Measurements from ENCODE around the gene USP25.

USP25 gene

GRCh38 chr21:15744926-15745325 is 15.1 kb downstream of the USP25 start:
- no peak overlapping the region for H2BK12ac ChIP-seq (ENCODE audit: low read length)

DNA sequence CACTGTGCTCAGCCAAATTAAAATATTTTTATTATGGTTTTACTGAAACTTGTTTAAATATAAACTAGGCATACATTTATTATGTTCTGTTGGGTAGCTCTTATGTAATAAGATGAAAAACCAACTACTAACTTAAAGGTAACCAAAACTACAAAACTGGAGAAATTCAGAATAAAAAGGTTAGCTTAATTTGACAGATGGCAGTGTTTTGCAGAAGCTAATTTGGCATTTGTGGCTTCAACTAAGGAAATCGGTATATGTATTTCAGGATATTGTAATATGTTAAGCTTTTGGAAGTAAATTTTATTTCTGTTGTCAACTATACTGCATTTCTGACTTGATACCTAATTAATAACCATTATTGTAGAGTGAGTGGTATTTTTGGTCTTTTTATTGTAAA is 18.8 kb downstream of the USP25 start:
- Histone ChIP-seq H4K12ac (ENCODE audit: low read depth, low read length) (no peak overlapping the region), H3K27me3 (ENCODE audit: insufficient read depth, low read length) (no peaks in the 10 kb centered on the region), H3K23ac (ENCODE audit: low read length) (no peak overlapping the region), H2BK12ac (ENCODE audit: low read length) (no peak overlapping the region), H2BK5ac (ENCODE audit: low read depth, low read length, poor library complexity) (no peak overlapping the region), H3K79me2 (ENCODE audit: control insufficient read depth, insufficient read depth, low read length, poor library complexity) (peaks cover 27% of the 10 kb centered on the region), H2BK120ac (ENCODE audit: insufficient read depth, low read length, poor library complexity) (no peak overlapping the region), H3K36me3 (ENCODE audit: control insufficient read depth in 1 of 2, insufficient read depth in 2 of 2, low read length in 2 of 2) (no peaks in the 10 kb centered on the region), H3K18ac (ENCODE audit: low read length) (no peak overlapping the region), H3K14ac (ENCODE audit: low read length) (no peak overlapping the region), H3K9me3 (ENCODE audit: insufficient read depth, low read depth, low read length) (no peaks in the 10 kb centered on the region), H3K9ac (ENCODE audit: low read length) (no peak overlapping the region), H3K4me3 (ENCODE audit: low read depth, low read length) (no peak overlapping the region), H2AK5ac (ENCODE audit: low read length) (no peak overlapping the region), H4K91ac (ENCODE audit: low read depth, low read length) (no peak overlapping the region), H3K4ac (ENCODE audit: low read depth, low read length) (peak overlapping the region; percentile 79), H2AFZ (ENCODE audit: insufficient read depth, low read length, poor library complexity) (no peak overlapping the region), H3K4me2 (ENCODE audit: low read length) (no peak overlapping the region), H3K4me1 (ENCODE audit: control insufficient read depth in 1 of 2, insufficient read depth in 2 of 2, low read length in 2 of 2) (peaks cover 9 to 10% of the 10 kb centered on the region in 2 experiments), H4K8ac (ENCODE audit: low read depth, low read length) (no peak overlapping the region), H3K79me1 (ENCODE audit: low read length) (no peaks in the 10 kb centered on the region), H3K27ac (ENCODE audit: low read depth, low read length) (no peak overlapping the region)
- no CpG with 5 or more reads among the region's 1 CpG for WGBS (ENCODE audit: extremely low coverage, insufficient coverage, insufficient read length)
- no peak for DNase-seq

More at GRCh38 chr21:15744926-15745325, 15.1 kb downstream of the USP25 start:
- Histone ChIP-seq H3K4me3 (ENCODE audit: low read depth, low read length) (no peak overlapping the region), H3K4me2 (ENCODE audit: low read length) (no peak overlapping the region), H3K79me2 (ENCODE audit: control insufficient read depth, insufficient read depth, low read length, poor library complexity) (peaks cover 28% of the 10 kb centered on the region), H2AK5ac (ENCODE audit: low read length) (no peak overlapping the region), H3K79me1 (ENCODE audit: low read length) (peaks cover 6% of the 10 kb centered on the region), H3K23ac (ENCODE audit: low read length) (no peak overlapping the region), H2BK5ac (ENCODE audit: low read depth, low read length, poor library complexity) (no peak overlapping the region), H4K12ac (ENCODE audit: low read depth, low read length) (no peak overlapping the region), H4K8ac (ENCODE audit: low read depth, low read length) (no peak overlapping the region), H3K9ac (ENCODE audit: low read length) (no peak overlapping the region), H3K4me1 (ENCODE audit: control insufficient read depth in 1 of 2, insufficient read depth in 2 of 2, low read length in 2 of 2) (peaks cover 17 to 21% of the 10 kb centered on the region in 2 experiments), H2BK120ac (ENCODE audit: insufficient read depth, low read length, poor library complexity) (no peak overlapping the region), H3K14ac (ENCODE audit: low read length) (no peak overlapping the region), H3K4ac (ENCODE audit: low read depth, low read length) (peak overlapping the region; percentile 96), H4K91ac (ENCODE audit: low read depth, low read length) (no peak overlapping the region), H2AFZ (ENCODE audit: insufficient read depth, low read length, poor library complexity) (no peak overlapping the region), H3K9me3 (ENCODE audit: insufficient read depth, low read depth, low read length) (peaks cover 2% of the 10 kb centered on the region), H3K18ac (ENCODE audit: low read length) (no peak overlapping the region), H3K36me3 (ENCODE audit: control insufficient read depth in 1 of 2, insufficient read depth in 2 of 2, low read length in 2 of 2) (peaks cover 0 to 3% of the 10 kb centered on the region in 2 experiments), H3K27me3 (ENCODE audit: insufficient read depth, low read length) (no peaks in the 10 kb centered on the region), H3K27ac (ENCODE audit: low read depth, low read length) (no peak overlapping the region)
- no CpG with 5 or more reads among the region's 4 CpGs for WGBS (ENCODE audit: extremely low coverage, insufficient coverage, insufficient read length)
- no peak for DNase-seq

- no CpG with 5 or more reads among the region's 5 CpGs for WGBS (ENCODE audit: extremely low coverage, insufficient coverage, insufficient read length)
These were observed 19.5 kb downstream of the USP25 start for GRCh38 chr21:15749082-15749860.

GRCh38 chr21:15749861-15750159 is 20.0 kb downstream of the USP25 start:
- no CpG with 5 or more reads among the region's 2 CpGs for WGBS (ENCODE audit: extremely low coverage, insufficient coverage, insufficient read length)

More at GRCh38 chr21:15749082-15749860, 19.5 kb downstream of the USP25 start:
- Histone ChIP-seq H3K36me3 (ENCODE audit: control insufficient read depth in 1 of 2, insufficient read depth in 2 of 2, low read length in 2 of 2) (no peaks in the 10 kb centered on the region), H3K79me1 (ENCODE audit: low read length) (no peaks in the 10 kb centered on the region), H3K4me1 (ENCODE audit: control insufficient read depth in 1 of 2, insufficient read depth in 2 of 2, low read length in 2 of 2) (peaks cover 4 to 6% of the 10 kb centered on the region in 2 experiments), H3K23ac (ENCODE audit: low read length) (no peak overlapping the region), H2AK5ac (ENCODE audit: low read length) (no peak overlapping the region), H4K91ac (ENCODE audit: low read depth, low read length) (no peak overlapping the region), H3K4me2 (ENCODE audit: low read length) (no peak overlapping the region), H2AFZ (ENCODE audit: insufficient read depth, low read length, poor library complexity) (no peak overlapping the region), H3K27ac (ENCODE audit: low read depth, low read length) (no peak overlapping the region), H2BK120ac (ENCODE audit: insufficient read depth, low read length, poor library complexity) (no peak overlapping the region), H3K9ac (ENCODE audit: low read length) (no peak overlapping the region), H3K18ac (ENCODE audit: low read length) (no peak overlapping the region), H3K4me3 (ENCODE audit: low read depth, low read length) (no peak overlapping the region), H2BK5ac (ENCODE audit: low read depth, low read length, poor library complexity) (no peak overlapping the region), H3K79me2 (ENCODE audit: control insufficient read depth, insufficient read depth, low read length, poor library complexity) (peaks cover 20% of the 10 kb centered on the region), H4K12ac (ENCODE audit: low read depth, low read length) (no peak overlapping the region), H3K9me3 (ENCODE audit: insufficient read depth, low read depth, low read length) (no peaks in the 10 kb centered on the region), H3K27me3 (ENCODE audit: insufficient read depth, low read length) (no peaks in the 10 kb centered on the region), H2BK12ac (ENCODE audit: low read length) (no peak overlapping the region), H4K8ac (ENCODE audit: low read depth, low read length) (no peak overlapping the region), H3K4ac (ENCODE audit: low read depth, low read length) (no peak overlapping the region), H3K14ac (ENCODE audit: low read length) (no peak overlapping the region)
- DNase-seq = no peak

More at GRCh38 chr21:15749861-15750159, 20.0 kb downstream of the USP25 start:
- Histone ChIP-seq H3K14ac (ENCODE audit: low read length) (no peak overlapping the region), H2AFZ (ENCODE audit: insufficient read depth, low read length, poor library complexity) (no peak overlapping the region), H2BK12ac (ENCODE audit: low read length) (no peak overlapping the region), H3K27ac (ENCODE audit: low read depth, low read length) (no peak overlapping the region), H3K9me3 (ENCODE audit: insufficient read depth, low read depth, low read length) (no peaks in the 10 kb centered on the region), H3K79me2 (ENCODE audit: control insufficient read depth, insufficient read depth, low read length, poor library complexity) (peaks cover 18% of the 10 kb centered on the region), H3K36me3 (ENCODE audit: control insufficient read depth in 1 of 2, insufficient read depth in 2 of 2, low read length in 2 of 2) (no peaks in the 10 kb centered on the region), H3K23ac (ENCODE audit: low read length) (no peak overlapping the region), H3K4me3 (ENCODE audit: low read depth, low read length) (no peak overlapping the region), H3K4me1 (ENCODE audit: control insufficient read depth in 1 of 2, insufficient read depth in 2 of 2, low read length in 2 of 2) (peaks cover 3 to 5% of the 10 kb centered on the region in 2 experiments), H3K79me1 (ENCODE audit: low read length) (no peaks in the 10 kb centered on the region), H4K12ac (ENCODE audit: low read depth, low read length) (no peak overlapping the region), H2BK120ac (ENCODE audit: insufficient read depth, low read length, poor library complexity) (no peak overlapping the region), H3K9ac (ENCODE audit: low read length) (no peak overlapping the region), H4K91ac (ENCODE audit: low read depth, low read length) (no peak overlapping the region), H2BK5ac (ENCODE audit: low read depth, low read length, poor library complexity) (no peak overlapping the region), H3K4ac (ENCODE audit: low read depth, low read length) (peak overlapping the region; percentile 88), H3K4me2 (ENCODE audit: low read length) (no peak overlapping the region), H3K18ac (ENCODE audit: low read length) (no peak overlapping the region), H3K27me3 (ENCODE audit: insufficient read depth, low read length) (no peaks in the 10 kb centered on the region), H4K8ac (ENCODE audit: low read depth, low read length) (no peak overlapping the region), H2AK5ac (ENCODE audit: low read length) (no peak overlapping the region)
- no peak for DNase-seq

Measured in trophoblast cell (in vitro differentiated cells and primary cell).